Epithelial cell of esophagus (primary cell): Measurements from ENCODE around the gene LENG8.
"Not testable (repeated sequence)": the region's sequence is repeated elsewhere in the genome, so short reads cannot be mapped to it uniquely, and the experiment has no call there.

ENCODE experiments used
- DNase-seq: peaks from one replicate; pipeline ENCODE4 v3.0.0; 2010; ENCODE audit warnings: low read depth
- H3K4me3 ChIP-seq: 2 replicates; pipeline ENCODE4 v1.5.1; 2011; ENCODE audit warnings: mild to moderate bottlenecking, low read length, control low read depth
- CTCF ChIP-seq: IDR thresholded peaks from 2 replicates; pipeline ENCODE4 v1.5.1; 2011; ENCODE audit warnings: low read depth, mild to moderate bottlenecking, low read length, control low read depth, inconsistent platforms; ENCODE audit not compliant: insufficient read depth; ENCODE audit errors: missing control alignments

LENG8 gene

GRCh38 chr19:54439174-54439851, 9.7 kb upstream of the LENG8 start:
- no peak overlapping the region for H3K4me3 ChIP-seq
- peak; percentile 60 for TF ChIP-seq CTCF
- peak; percentile 69 for DNase-seq

GRCh38 chr19:54440641-54441040, 8.4 kb upstream of the LENG8 start:
- no peak for DNase-seq
- no peak for TF ChIP-seq CTCF
- no peak overlapping the region for H3K4me3 ChIP-seq

GRCh38 chr19:54444737-54445136, 4.3 kb upstream of the LENG8 start:
- no peak for TF ChIP-seq CTCF
- DNase-seq, result no peak

DNA sequence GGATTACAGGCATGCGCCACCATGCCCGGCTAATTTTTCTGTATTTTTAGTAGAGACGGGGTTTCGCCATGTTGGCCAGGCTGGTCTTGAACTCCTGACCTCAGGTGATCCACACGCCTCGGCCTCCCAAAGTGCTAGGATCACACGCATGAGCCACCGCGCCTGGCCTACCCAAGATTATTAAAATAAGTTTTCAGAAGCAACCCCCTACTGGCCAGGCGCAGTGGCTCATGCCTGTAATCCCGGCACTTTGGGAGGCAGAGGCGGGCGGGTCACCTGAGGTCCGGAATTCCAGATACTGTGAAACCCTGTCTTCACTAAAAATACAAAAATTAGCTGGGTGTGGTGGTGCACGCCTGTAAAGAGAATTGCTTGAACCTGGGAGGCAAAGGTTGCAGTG, 2.6 kb upstream of the LENG8 start:
- not testable (repeated sequence) for DNase-seq, H3K4me3 ChIP-seq

More at GRCh38 chr19:54444737-54445136, 4.3 kb upstream of the LENG8 start:
- no peak overlapping the region for H3K4me3 ChIP-seq

GRCh38 chr19:54448040-54448773, 792 bp upstream of the LENG8 start:
- DNase-seq, result peak; percentile 72
- peak overlapping the region; percentile 98 for H3K4me3 ChIP-seq
- TF ChIP-seq CTCF, result peak; percentile 1

GRCh38 chr19:54449701-54450069, 686 bp downstream of the LENG8 start:
- peak overlapping the region; percentile 98 for H3K4me3 ChIP-seq
- peak; percentile 32 for DNase-seq
- no peak for TF ChIP-seq CTCF

- no peak overlapping the region for H3K4me3 ChIP-seq
- TF ChIP-seq CTCF, result no peak
- peak; percentile 29 for DNase-seq
Observed at GRCh38 chr19:54451331-54451871, 2.4 kb downstream of the LENG8 start.
